Measurements from ENCODE around the gene SAMD4B.

- TF ChIP-seq CTCF (IDR thresholded peaks at IDR 0.05; ENCODE audit: low read length) (no peak), EZH2 (IDR thresholded peaks at IDR 0.05; ENCODE audit: borderline replicate concordance, low read length) (no peak)
These were observed 24.1 kb upstream of the SAMD4B start for GRCh38 chr19:39318071-39318470.
